ENCODE results near the gene TEX2.

Gene TEX2

DNA sequence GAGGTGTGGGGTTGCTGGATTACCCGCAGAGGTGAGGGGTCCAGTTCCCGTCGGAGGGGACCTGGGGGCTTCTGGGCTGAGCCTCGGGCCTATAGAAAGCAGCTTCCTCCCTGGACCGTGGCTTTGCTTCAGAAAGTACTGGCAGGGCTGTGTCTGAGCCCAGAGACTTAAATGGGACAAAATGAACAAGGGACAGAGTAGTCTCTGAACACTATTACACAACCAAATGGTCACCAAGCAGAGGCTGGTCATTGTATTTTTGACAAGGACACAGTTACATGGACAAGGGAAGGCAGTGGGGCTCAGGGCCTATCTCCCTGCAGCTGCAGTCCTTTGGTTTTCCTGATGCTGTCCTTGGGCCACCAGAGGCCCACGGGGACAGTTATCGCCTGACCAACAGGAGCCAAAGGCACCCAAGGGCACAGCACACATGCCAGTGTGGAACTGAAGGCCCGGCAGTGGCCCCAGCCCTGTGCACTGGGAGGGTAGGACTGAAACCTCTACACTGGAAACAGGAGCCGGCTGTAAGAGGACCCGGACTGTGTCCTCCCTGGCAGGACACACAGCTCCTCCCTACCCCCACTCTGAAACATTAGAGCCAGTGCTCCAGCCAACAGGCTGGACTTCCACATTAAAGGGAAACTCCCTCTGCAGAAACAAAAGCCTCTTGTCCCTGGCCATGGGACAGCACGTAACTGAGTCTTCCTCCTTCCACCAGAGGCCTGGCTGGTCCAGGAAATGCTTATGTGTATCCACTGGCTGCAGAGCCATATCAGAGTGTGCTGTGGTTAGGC lies 107.1 kb downstream of the TEX2 start:
- no peak for DNase-seq

DNA sequence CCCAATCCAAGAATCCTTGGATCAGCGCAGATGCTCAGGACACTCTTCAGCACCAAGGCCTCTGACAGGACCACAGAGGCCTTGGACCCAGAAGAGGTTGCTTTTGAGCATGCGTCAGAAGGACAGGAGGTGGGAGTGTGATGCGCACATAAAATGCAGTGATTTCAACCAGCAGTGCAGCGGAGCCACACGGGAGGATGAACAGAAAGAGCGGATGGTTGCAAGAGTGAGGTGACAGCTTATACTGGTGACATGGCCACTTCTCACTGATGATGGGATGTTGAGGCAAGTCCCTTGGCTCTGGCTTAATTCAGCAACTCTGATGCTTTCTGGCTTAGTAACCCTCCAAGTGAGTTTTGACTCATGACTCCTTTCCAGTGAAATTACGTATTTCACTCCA lies 107.9 kb downstream of the TEX2 start:
- DNase-seq, result no peak

DNA sequence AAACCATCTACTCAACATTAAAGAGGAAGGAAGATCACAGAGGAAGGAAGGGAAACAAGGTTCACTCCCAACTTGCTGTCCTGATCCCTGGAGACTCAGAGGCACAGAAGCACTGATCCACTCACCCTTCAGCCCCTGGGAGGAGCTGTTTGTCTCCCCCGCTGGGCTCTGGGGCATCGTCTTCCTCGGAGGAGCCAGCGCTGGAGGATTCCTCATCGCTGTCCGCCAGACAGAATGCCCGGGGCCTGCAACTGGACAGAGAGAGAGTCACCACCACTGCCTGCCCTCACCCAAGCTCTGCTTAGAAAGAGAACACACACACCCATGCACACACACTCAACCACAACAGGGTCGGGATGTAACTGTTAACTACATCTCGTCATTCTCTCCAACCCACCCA lies 108.3 kb downstream of the TEX2 start:
- no peak for DNase-seq

DNA sequence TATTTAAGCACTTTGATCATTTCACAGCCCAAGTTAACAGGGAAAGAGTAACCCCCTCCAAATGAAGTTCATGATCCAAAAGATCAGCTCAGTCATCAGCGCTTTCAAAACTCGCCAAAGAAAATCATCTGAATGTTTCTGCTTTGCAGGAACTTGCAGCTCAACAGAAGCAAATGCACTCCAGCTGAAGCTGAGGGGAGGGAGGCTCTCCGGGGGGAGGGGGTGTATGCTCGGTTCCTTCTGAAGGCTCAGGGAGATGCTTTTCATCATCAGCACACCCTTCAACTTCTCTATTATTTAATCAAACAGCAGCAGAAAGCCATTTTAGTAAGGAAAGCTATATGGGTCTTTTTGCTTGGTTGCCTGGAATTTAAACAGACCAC lies 108.8 kb downstream of the TEX2 start:
- DNase-seq, result no peak

DNA sequence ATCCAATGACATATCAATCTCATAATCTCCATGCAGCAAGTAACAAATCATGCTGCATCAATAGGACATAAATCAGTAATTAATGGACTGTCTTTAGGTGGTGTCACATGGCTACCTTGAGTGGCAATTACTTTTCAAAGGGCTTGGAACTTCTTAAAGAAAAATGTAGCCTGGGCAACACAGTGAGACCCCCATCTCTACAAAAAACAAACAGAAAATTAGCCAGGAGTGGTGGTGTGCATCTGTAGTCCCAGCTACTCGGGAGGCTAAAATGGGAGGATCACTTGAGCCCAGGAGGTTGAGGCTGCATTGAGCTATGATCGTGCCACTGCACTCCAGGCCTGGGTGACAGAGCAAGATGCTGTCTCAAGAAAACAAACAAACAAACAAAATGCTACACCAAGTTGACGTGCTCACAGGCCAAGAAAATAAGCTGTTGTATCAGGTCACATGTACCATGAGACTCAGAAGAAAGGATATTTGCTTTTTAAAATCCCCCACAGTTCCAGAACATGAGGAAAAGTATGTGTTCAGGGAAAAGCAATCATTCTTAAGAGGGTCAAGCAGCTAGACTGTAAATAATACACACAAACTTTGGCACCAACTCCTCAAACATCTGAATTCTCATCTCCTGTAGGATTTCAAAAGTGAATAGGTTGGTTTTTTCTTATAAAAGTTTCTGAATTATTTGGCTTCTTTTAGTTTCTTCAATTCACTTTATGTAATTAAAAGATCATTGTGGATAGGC lies 109.3 kb downstream of the TEX2 start:
- no peak for DNase-seq

DNA sequence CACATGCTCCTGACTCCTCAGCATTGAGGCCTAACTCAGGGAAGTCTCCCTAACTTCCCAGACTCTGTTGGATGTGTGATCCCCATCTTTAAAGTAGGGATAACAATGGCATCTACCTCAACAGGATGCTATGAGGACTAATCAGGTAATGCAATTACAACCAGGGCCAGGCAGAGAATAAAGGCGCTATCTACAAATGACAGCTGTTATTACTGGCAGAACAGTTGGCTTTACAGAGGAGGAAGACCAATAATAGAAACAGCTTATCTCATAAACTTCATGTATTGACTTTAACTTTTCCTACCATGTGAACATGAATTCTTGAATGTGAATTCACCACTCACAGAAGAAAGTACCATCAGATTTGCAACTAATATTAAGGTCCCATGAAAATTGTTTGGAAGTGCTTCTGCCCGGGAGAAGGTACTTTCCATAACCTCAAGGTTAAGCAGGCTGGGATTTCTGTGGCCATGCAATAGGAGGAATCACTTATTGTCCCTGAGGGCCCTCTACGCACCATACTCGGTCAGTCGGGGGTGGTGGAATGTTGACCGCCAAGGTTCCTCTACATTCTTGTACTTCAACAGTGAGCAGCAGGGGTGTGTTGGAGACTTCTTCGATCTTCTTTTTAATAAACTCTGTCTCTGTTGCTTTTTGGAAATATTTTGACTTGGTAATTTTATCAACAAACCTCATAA lies 110.5 kb downstream of the TEX2 start:
- no peak for DNase-seq

DNA sequence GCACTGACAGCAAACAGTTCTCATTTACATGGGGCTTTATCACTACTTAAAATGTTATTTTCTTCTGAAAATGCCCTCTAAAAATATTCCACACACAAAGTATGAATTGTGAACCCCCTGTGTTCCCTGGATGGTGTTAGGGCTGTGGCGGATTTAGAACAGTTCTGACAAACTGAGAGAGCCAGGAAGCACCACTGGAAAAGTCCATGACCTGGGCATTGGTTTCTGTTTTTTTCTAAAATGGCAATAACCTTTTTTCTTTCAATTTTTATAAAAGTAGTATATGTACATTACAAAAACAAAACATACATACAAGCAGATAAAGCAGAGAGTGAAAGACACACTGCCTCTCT lies 112.1 kb downstream of the TEX2 start:
- DNase-seq, result no peak

DNA sequence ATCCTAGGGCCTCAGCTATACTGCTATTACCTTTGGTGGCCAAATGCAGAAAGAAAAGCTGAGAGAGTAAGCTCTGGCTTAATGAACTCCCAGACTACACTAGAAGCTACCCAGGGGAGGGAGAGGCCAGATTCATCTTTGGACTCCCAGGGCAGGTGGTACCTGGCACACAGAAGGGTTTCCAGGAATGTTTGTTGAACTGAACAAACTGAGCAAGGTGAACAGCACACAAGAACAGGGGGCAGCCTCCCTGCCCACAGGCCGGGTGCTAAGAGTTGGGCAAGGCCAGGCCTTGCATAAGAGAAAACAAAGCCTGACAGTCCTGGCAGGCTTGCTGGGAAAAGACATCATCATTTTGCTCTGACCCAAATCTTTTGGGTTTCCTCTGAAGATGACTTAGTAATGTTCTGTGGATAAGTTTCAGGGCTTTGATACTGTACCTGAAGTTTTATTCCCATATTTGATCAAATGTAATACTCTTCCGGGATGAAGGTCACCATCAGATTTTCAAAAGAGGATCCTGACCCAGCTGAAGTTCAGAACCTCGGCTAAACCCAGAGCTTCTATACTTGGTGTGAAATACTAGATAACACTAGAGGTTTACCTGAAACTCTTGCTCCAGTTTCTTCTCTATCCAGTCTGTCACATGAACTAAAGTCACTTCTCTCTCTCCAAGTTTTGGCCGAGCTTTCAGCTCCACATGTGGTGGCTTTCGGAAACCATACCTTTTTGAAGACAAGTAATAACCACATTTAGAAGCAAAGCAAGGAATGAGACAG lies 112.6 kb downstream of the TEX2 start:
- DNase-seq, result no peak

DNA sequence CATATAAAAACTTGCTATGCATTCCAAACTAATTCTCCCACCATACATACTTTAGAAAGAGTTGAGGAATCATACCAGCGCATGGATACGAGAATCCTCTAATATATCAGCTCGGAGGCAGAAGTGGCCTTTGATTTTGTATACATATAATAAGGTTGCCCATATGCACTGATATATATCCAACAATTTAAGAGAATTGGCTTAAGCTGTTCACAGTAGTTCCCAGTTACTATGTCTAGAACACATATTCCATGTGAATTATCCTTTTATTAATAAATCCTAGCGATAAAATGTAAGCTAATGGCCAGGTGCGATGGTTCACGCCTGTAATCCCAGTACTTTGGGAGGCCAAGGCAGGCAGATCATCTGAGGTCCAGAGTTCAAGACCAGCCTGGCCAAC lies 113.9 kb downstream of the TEX2 start:
- DNase-seq, result no peak

DNA sequence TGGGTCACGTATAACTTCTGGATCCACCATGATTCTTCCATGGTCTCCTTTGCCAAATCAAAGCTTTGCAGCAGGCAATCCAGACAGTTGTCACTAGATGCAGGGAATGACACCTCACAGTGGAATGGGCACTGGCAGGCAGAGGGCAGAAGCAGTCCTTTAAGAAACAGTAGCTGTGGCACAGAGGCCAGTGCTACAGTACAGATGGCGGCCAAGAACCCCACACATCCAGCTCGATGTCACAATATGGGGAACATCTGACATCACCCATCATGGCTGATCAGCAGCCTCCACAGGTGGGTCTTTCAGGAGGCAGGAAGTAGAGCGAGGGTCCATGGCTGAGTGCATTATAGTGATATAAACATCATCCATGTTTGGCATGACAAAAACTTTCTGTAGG lies 114.4 kb downstream of the TEX2 start:
- no peak for DNase-seq

DNA sequence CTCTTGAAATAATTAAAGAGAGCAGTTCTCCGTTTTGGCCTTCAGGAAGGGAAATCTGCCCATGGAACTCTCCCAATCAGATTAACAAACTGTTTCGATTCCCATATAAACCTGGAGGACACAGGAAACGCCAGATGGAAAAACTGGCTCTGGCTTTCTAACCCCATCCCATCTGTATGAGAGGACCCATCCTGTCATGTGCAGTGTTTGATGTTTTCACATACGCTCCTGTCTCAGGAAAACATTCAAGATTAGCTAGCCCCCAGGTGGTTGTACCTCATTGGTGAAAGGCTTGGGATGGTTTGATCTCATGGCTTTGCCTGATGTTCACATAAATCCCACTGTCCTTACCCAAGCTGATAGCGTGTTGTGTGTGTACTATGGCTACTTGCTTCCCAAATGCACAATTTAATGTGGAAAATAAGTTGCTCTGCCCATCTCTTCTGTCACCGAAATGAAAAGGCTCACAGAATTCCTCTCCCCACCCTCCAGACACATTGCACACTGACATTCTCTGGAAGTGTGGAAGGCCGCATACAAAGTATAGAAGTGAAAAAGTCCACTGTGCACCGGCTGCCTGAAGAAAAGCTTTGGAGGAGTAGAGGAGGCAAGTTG lies 114.9 kb downstream of the TEX2 start:
- DNase-seq, result no peak

DNA sequence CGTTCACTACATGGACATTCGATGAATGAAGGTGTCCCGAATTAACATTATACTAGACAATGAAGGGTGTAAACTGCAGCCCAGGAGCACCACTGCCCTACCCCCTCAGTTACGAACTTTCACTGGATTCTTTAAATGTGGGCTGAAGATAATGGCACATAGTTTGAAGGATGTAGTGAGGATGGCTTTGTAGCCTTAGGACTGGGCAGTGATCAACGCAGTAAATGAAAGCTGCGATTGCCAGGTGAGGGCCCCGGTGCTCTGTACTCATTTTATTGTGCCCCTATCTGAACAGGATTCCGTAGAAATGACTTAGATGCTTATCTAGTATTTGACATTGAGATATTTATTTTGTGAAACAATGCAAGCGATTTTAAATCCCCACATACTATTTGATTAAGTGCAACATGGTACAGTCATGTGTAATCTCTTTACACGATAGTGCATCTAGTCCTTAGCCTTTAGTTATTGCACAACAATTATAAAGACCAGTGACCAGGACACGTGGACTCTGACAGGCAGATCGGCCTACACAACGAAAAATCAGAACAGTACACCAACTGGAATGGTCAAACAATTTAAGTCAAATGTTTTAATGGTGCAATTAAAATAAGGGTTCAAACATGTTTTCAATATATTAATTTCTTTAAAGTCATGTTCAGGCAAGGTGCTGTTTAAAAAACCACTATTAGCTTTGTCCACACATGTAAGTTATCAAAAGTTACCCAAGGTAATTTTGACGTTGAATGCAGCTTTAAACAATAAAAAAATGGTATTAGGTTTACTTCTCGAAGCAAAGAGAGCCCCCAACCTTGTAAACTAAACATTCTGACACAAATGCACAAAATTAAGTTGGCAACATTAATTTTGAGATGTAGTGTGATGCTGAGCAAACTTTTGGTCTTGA lies 115.7 kb downstream of the TEX2 start:
- no peak for DNase-seq

DNA sequence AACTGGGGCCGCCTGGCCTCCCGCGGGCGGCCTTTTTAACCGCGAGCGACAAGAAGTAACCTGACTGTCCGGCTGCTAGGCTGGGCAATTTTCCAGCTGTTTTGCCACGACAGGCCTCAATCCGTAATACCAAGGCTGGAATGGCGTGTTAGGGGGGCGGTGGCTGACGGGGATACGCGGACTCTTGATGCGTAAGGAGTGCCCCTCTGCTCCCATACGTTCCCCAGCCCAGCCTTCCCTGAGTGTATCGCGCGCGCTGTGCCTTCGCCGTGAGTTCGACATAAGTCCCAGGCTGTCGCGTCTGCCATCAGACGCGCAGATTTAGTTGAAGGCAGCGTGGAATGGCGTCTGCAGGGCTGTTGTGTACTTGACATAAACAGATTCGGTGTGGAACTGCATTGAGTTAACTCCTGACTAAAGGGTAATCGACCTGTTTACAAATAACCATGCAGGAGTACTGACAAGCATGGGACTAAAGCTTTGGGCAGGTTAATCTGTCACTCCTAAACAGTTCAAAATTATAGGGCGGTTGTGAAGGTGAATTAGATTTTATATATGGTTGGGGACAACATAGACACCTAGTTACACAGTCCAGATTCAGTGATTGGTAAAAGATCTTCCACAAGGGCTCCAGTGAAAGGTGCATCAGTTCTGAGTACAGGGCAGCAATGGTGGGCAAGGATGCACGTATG lies 116.5 kb downstream of the TEX2 start:
- peak; percentile 53 for DNase-seq

DNA sequence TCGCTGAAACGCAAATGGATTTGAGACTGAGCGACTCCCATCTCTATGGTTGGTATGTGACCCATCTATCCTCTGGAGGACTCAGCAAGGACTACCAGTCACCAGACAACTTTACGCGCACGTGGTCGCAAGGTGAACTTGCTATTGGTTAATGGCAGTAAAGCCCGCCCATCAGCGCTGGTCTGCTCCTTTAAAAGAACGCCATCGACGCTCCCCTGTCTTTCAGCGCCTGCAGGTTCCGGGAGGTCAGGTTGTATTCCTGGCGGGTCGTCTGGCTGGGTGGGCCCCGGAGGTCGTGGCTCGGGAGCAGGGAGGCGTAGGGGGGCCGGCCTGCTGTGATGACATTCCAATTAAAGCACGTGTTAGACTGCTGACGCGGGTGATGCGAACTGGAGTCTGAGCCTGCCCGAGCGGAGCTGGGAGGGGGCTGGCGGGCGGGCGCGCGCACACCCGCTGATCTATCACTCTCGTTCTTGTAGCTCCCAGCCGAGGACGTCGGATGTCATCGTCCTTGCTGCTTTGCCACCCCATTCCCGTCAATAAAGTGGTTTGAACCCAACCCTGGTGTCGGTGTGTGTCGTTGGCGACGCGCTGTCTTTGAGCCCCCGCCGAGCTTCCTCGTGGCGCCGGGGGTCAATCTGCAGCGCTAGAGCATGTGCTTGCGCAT lies 117.2 kb downstream of the TEX2 start:
- DNase-seq, result peak; percentile 94

DNA sequence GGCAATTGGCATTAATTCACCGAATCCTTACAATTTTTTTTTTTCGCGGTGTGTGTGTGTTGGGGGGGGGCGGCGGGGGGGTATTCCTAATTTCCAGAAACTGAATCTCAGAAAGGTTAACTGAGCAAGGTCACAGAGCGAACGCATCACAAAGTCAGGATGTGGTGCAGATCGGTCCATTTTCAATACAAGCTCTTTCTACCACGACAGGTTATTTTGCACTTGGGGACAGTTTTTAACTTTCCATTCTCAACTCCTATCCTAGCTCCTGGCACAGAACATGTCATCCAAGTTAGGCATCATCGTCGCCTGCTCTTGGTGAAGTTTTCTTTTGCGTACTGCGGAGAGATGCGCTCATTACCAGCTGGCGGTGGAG lies 117.7 kb downstream of the TEX2 start:
- no peak for DNase-seq

DNA sequence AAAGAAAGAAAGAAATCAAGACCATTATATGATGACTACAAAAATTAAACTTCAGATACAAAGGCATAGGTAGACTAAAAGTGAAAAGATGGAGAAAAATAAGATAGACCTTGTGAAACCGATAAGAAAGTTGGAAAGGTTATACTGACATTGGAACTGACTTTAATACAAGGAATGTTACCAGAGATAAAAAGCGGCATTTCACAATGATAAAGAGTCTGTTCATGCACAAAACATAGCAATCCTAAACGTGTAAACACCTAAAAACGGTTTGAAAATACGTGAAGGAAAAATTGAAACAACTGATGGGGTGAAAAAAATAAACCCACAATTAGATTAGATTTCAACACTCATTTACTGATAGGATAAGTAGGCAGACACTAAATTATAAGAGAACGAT lies 123.5 kb downstream of the TEX2 start:
- no peak for DNase-seq

DNA sequence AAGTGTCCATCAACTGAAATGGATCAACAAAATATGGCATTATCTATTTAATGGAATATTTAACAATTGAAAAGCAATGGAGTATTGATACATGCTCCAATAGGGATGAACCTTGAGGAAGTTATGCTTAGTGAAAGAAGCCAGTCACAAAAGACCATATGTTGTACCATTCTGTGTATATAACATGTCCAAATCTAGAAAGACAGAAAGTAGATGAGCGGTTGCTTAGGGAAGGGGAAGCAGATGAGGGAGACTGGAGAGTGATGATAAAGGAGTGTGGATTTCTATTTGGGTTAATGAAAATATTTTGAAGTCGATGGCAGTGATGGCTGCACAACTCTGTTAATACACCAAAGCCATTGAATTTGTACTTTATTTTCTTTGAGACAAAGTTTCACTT lies 124.6 kb downstream of the TEX2 start:
- no peak for DNase-seq

DNA sequence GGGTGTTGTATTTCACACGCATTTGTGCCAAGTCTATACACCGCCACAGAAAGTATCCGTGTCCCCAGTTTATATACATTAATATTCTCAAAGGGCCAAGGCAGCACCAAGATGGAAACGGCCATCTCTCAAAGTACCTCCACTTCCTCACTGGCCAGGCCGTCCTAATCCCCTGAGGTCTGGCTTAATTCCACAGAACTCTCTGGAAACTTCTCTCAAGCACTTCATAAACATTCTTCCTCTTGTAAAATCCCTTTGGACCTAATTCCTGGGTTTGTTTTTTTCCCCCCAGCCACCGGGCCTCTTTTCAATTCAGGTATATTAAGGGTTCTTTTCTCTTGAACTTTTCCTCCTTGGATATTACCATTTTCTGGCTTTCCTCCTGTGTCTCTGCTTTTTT lies 128.1 kb downstream of the TEX2 start:
- no peak for DNase-seq

DNA sequence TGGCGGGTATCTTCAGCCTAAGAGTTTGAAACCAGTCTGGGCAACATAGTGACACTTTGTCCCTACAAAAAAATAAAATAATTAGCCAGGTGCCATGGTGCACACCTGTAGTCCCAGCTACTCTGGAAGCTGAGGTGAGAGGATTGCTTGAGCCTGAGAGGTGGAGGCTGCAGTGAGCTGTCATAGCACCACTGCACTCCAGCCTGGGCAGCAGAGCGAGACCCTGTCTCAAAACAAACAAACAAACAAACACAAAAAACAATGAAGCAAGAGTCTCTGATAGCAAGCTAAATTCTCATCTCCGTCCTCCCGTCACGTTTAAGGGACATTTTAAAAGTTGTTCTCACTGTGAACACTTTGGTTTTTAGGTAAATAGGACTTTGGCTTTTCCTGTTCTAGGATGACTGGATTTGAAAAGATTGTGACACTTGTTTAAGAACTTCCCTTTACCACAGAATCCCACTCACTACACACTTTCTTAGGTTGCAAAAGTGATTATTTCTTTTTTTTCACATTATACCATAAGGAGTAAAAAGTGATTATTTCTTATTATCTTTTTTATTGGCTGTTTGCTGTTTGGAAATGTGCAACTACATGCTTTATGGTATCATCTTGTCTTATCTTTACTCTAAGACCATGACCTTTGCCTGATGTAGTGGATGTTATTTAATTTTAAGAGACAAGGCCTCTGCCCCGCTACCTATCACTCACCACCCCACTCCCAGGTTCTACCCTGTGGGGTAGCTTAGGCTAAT lies 128.7 kb downstream of the TEX2 start:
- DNase-seq, result no peak

Measured in effector CD8-positive, alpha-beta T cell (primary cell).